Spinal cord (tissue), 10 donors: ENCODE data around the gene BMP15. TPM values are rescaled to one million over a fixed set of nuclear protein-coding genes. Genes with fewer than 3 reads are reported as not detected.

ENCODE experiments used
- DNase-seq, 6 donors: peaks; one replicate each; pipeline versions ENCODE4 v3.0.0 to v3.0.0-alpha.2; 2013 to 2015; ENCODE audit warnings: low spot score in 6 of 6, low read depth in 4 of 6
- H3K27ac ChIP-seq: one replicate; pipeline ENCODE4 v1.5.1; 2013; ENCODE audit warnings: low read depth, low read length, control low read depth
- H3K27me3 ChIP-seq: one replicate; pipeline ENCODE4 v1.6.1; 2013; ENCODE audit warnings: low read length; ENCODE audit not compliant: control insufficient read depth, insufficient read depth
- H3K36me3 ChIP-seq: one replicate; pipeline ENCODE4 v1.6.1; 2013; ENCODE audit warnings: low read length; ENCODE audit not compliant: control insufficient read depth, insufficient read depth
- H3K4me1 ChIP-seq: one replicate; pipeline ENCODE4 v1.6.1; 2013; ENCODE audit warnings: low read length; ENCODE audit not compliant: control insufficient read depth, insufficient read depth
- H3K4me3 ChIP-seq: one replicate; pipeline ENCODE4 v1.5.1; 2013; ENCODE audit warnings: low read depth, low read length, control low read depth
- H3K9me3 ChIP-seq: one replicate; pipeline ENCODE4 v1.6.1; 2013; ENCODE audit warnings: low read length; ENCODE audit not compliant: control insufficient read depth, insufficient read depth
- WGBS: methylation state at CpG from one replicate; pipeline ENCODE4 v1.1.5; 2013; ENCODE audit warnings: missing lambda C conversion rate; ENCODE audit not compliant: insufficient coverage; 5-methylcytosine and 5-hydroxymethylcytosine counted together
- long read RNA-seq, 4 donors: transcript quantifications; one replicate each; lab custom pipeline, GENCODE V29; 2026
- polyA plus RNA-seq, 2 donors: library from polyadenylated mRNA; unstranded; fragments of 120-200 nt; gene quantifications; one replicate each; pipeline ENCODE4 v1.2.1, GENCODE V29; 2013; ENCODE audit not compliant: insufficient read length in 2 of 2
- total RNA-seq, 2 donors: library from RNA; depleted of rRNA in 1 of 2; stranded (reverse); fragments of 120-200 nt in 1 of 2; fragments of >200 nt in 1 of 2; gene quantifications; one replicate each; pipeline versions ENCODE4 v1.2.3 to v1.2.4, GENCODE V29; 2013 to 2014
- donor health status: healthy.

Gene BMP15
- total RNA-seq (under 1 TPM in 1 of 2 donors, not detected in 1; 0.20 TPM), polyA plus RNA-seq (not detected)
- long read RNA-seq, donor 1: 0 reads
- long read RNA-seq, donor 2: 0 reads
- long read RNA-seq, donor 3: 0 reads
- long read RNA-seq, donor 4: 0 reads

DNA sequence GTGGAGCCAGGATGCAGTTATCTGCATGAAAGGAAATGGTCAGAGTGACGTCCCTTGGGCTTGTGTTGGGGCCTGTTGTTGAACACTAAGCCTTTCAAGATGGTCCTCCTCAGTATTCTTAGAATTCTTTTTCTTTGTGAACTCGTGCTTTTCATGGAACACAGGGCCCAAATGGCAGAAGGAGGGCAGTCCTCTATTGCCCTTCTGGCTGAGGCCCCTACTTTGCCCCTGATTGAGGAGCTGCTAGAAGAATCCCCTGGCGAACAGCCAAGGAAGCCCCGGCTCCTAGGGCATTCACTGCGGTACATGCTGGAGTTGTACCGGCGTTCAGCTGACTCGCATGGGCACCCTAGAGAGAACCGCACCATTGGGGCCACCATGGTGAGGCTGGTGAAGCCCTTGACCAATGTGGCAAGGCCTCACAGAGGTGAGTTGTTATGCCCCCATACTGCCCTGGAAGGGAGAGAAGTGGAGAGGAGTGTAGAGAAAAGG is at the start of gene BMP15:
BMP15 (plus strand) TSS at position 51 of the 492 bp plus-strand sequence; CDS start at position 100, 49 bp downstream.
- 71% methylated on average over 9 of the region's 9 CpGs for WGBS
- Histone ChIP-seq H3K4me3 (no peak within 1 kb of the TSS), H3K36me3 (no peaks in the 10 kb centered on the region), H3K27me3 (peaks cover 3% of the 10 kb centered on the region), H3K27ac (no peak within 1 kb of the TSS), H3K4me1 (no peaks in the 10 kb centered on the region), H3K9me3 (no peaks in the 10 kb centered on the region)
- DNase-seq: no peak

DNA sequence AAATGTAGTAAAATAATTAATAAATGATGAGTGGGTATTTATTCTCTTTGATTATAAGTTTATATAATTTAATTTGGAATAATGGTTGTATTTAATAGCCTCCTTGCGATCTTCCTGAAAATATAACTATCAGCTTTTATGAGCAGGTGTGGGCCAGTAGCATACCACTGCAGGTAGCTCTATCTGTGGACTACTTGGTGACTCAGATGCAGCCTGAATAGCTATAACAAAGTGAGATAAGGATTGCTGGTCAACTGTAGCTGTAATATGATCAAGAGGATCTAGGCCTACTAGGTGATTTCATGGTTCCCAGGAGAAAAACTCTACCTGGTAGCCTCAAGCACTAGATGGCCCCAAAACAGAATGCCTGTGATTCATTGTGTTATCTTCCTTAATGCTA is 47.1 kb upstream of the BMP15 start:
- Histone ChIP-seq H3K36me3 (no peaks in the 10 kb centered on the region), H3K27ac (no peak overlapping the region), H3K27me3 (no peaks in the 10 kb centered on the region), H3K9me3 (no peaks in the 10 kb centered on the region), H3K4me3 (no peak overlapping the region), H3K4me1 (no peaks in the 10 kb centered on the region)
- WGBS: no CpG with 5 or more reads among the region's 1 CpG
- no peak for DNase-seq

DNA sequence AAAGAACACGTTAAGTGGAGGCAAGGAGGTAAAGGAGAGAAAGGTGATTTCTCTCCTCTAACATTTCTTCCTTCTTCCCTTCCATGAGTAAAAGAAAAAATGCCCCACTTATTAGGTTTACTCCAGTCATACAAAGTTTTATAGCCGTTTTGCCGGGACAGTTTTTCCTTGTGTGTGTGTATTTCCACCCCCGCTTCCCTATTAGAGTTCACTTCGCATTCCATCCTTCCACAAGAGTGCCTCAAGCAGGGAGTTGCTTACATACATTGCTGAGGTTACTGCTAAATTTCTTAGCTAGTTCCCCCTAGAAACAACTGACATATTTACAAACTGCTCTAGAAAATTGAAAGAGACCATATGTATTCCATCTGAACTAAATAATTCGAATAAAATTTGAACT is 45.2 kb upstream of the BMP15 start:
- no peaks in the 10 kb centered on the region for H3K27me3 ChIP-seq
- 60% methylated on average over 1 of the region's 6 CpGs for WGBS
- H3K4me3 ChIP-seq: no peak overlapping the region
- no peak for DNase-seq
- no peaks in the 10 kb centered on the region for H3K9me3 ChIP-seq
- no peaks in the 10 kb centered on the region for H3K4me1 ChIP-seq
- no peak overlapping the region for H3K27ac ChIP-seq
- H3K36me3 ChIP-seq: no peaks in the 10 kb centered on the region

DNA sequence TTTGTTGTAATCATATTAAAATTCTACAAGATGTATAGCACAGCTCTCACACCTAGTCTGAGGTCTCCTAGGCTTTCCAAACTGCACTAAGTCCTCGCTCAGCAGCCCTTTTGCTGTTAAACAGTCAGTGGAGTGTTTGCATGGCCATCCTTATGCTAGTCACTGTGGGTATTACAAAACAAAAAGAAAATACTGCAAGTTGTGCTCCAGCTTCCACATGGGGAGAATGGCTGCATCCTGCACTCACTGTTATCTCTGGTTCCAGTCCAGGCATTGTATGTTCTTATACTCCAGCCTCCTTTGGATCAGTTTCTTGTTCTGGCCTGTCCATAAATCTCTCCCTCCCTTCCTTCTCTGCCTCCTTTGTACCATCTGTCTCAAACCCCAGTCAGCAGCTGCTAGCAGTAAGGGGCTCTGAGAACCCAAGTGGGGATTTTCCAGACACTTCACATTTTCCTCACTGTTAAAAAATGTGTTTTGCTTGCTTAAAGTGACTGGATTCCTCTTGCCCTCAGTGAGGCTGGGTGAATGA is 38.5 kb upstream of the BMP15 start:
- Histone ChIP-seq H3K9me3 (no peaks in the 10 kb centered on the region), H3K4me1 (no peaks in the 10 kb centered on the region), H3K36me3 (no peaks in the 10 kb centered on the region), H3K27ac (no peak overlapping the region), H3K27me3 (peaks cover 3% of the 10 kb centered on the region), H3K4me3 (no peak overlapping the region)
- peak in 2 of 6 donors; percentile 2 to 28 for DNase-seq
- WGBS: no CpG with 5 or more reads among the region's 1 CpG

DNA sequence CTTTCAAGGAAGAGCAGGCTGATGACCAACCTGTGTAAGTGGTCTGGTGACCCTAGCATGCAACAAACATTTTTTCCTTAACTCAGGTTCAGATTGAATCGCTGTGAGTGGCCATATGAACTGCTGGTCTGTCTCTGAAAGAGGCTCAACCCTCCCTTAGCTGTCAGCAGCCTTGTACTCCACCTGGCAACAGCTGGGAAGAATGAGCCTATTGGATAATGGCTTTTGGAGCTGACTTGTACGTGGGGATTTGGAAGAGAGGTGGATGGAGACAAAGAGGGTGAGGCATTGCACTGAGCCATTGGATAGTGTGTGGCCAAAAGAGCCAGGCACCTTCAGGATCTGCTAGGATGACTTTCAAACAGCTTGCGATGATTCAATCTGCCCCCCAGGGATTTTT is 35.7 kb upstream of the BMP15 start:
- WGBS: 0% methylated on average over 1 of the region's 3 CpGs
- Histone ChIP-seq H3K4me1 (no peaks in the 10 kb centered on the region), H3K9me3 (no peaks in the 10 kb centered on the region), H3K36me3 (no peaks in the 10 kb centered on the region), H3K27ac (no peak overlapping the region), H3K4me3 (no peak overlapping the region), H3K27me3 (peaks cover 3% of the 10 kb centered on the region)
- no peak for DNase-seq

DNA sequence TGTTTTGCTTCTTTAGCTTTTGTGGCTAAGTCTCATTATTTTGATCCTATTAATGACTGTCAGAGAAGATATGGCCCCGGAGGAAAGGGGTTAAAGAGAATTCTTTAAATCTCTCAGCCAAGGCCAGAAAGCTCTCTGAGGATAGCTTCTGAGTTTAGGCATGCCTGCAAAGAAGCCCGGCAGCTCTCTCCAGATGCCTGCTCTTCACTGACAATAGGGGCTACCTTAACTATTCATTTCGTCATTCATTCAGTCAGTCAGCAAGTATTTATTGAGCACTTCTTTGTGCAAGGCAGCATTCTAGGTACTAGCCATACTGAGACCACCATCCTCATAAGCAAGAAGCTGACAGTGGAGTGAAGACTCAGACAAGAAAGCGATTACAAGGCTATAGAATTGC is 34.0 kb upstream of the BMP15 start:
- Histone ChIP-seq H3K4me3 (no peak overlapping the region), H3K4me1 (no peaks in the 10 kb centered on the region), H3K27ac (no peak overlapping the region), H3K9me3 (no peaks in the 10 kb centered on the region), H3K27me3 (peaks cover 3% of the 10 kb centered on the region), H3K36me3 (no peaks in the 10 kb centered on the region)
- DNase-seq: no peak
- 48% methylated on average over 2 of the region's 4 CpGs for WGBS

DNA sequence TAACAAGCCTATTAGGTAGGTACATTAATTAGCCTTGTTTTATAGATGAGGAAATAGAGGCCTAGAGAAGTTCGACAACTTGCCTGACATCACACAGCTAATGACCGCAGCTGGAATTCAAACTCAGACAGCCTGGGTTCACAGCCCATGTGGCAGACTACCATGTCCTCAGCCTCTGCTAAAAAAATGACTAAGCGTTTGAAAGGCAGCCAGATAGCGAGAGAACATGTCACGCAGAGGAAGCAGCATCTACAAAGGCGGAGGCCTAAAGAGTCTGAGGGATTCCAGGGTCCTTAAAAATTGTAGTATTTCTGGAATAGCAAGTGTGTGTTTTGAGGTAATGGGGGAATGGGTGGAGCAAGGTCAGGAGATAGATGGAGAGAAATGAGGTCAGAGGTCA is 33.2 kb upstream of the BMP15 start:
- Histone ChIP-seq H3K9me3 (no peaks in the 10 kb centered on the region), H3K4me1 (no peaks in the 10 kb centered on the region), H3K36me3 (no peaks in the 10 kb centered on the region), H3K27ac (no peak overlapping the region), H3K4me3 (no peak overlapping the region), H3K27me3 (peaks cover 3% of the 10 kb centered on the region)
- WGBS: 80% methylated on average over 6 of the region's 6 CpGs
- DNase-seq: no peak

DNA sequence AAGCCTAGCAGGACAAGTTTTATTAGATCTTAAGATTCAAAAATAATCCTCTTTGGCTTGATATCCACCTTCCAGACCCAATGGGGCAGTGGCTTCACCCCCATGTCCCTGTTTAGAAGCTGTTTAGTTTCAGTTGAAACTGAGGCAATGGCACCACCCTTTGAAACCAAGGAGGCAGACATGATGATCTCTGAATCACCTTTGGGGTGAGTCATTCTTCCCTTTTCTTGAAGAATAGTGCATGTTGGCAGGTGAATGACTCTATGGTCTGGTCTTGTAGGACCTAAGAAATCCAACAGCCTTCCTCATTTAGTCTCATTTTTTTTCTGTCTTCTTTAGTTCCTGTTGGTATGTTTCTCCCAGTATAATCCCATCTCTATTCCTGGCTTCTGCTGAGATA is 29.5 kb upstream of the BMP15 start:
- H3K4me1 ChIP-seq: no peaks in the 10 kb centered on the region
- H3K27ac ChIP-seq: no peak overlapping the region
- no peak overlapping the region for H3K4me3 ChIP-seq
- peaks cover 2% of the 10 kb centered on the region for H3K27me3 ChIP-seq
- H3K36me3 ChIP-seq: no peaks in the 10 kb centered on the region
- no peak for DNase-seq
- no peaks in the 10 kb centered on the region for H3K9me3 ChIP-seq

DNA sequence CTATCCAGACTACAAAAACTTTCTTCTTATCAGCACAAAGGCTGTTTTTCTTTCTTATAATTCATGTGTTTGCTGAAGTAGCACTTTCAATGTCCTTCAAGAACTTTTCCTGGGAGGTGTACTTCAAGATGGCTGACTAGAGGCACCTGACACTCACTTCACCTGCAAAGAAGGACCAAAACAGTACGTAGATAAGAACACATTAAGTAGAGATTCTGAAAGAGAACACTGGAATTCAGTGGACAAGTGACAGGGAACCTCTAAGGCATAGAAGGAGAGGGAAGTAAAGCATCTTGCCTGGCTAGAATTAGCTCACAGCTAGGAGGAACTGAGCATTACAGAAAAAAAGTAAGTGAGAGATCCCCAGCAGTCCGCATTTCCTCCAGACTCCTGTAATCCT is 21.7 kb upstream of the BMP15 start:
- no peaks in the 10 kb centered on the region for H3K36me3 ChIP-seq
- no peaks in the 10 kb centered on the region for H3K4me1 ChIP-seq
- H3K27ac ChIP-seq: no peak overlapping the region
- H3K9me3 ChIP-seq: no peaks in the 10 kb centered on the region
- no peak overlapping the region for H3K4me3 ChIP-seq
- WGBS: 100% methylated on average over 1 of the region's 2 CpGs
- H3K27me3 ChIP-seq: peaks cover 2% of the 10 kb centered on the region
- no peak for DNase-seq

DNA sequence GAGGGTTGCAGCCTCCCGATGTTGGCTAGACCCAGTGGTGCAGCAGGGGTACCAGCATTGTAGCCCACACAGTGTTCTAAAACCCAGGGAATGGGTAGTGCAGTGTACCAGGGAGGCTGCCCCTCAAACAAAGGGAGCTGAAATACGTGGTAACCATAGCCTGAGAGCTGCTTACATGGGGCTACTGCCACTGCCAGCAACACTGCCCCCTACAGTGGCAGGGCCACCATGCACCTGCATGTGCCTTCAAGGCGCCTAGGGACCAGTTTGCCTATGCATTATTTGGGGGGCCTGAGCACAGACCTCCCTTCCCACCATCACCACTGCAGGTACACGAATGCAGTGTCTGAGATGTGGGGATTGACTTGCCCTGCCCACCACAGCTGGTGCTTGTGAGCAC is 21.0 kb upstream of the BMP15 start:
- H3K27me3 ChIP-seq: no peaks in the 10 kb centered on the region
- no peak overlapping the region for H3K27ac ChIP-seq
- no peaks in the 10 kb centered on the region for H3K36me3 ChIP-seq
- no peak for DNase-seq
- H3K4me3 ChIP-seq: no peak overlapping the region
- 57% methylated on average over 4 of the region's 4 CpGs for WGBS
- no peaks in the 10 kb centered on the region for H3K9me3 ChIP-seq
- H3K4me1 ChIP-seq: no peaks in the 10 kb centered on the region
